Activated CD4-positive, alpha-beta T cell treated with anti-CD3 and anti-CD28 coated beads, Interleukin-2, amount 50 U/mL, for 4 hours (primary cell): ENCODE measurements around the gene PNCK.
A peak's percentile ranks its signal among the peaks of the same experiment; 100 is the strongest.
"Not testable (repeated sequence)": the region's sequence is repeated elsewhere in the genome, so short reads cannot be mapped to it uniquely, and the experiment has no call there.

Experiments
- DNase-seq, 2 experiments: peaks; one replicate each; pipeline ENCODE4 v3.0.0-alpha.2; 2020

The PNCK gene

GRCh38 chrX:153673428-153674218 lies at the start of gene PNCK:
Gene PNCK (minus strand): TSS chrX:153673813. CDS start chrX:153673076, 737 bp downstream.
- DNase-seq = no peak

- no peak for DNase-seq
Observed at GRCh38 chrX:153722704-153723350, 49.2 kb upstream of the PNCK start.

- no peak for DNase-seq
Observed at GRCh38 chrX:153719701-153720100, 46.1 kb upstream of the PNCK start.

GRCh38 chrX:153719238-153719637 lies 45.6 kb upstream of the PNCK start:
- no peak for DNase-seq

- DNase-seq = no peak
Observed at GRCh38 chrX:153717445-153717844, 43.8 kb upstream of the PNCK start.

GRCh38 chrX:153714256-153714655 lies 40.6 kb upstream of the PNCK start:
- no peak for DNase-seq

GRCh38 chrX:153709726-153710674 lies 36.4 kb upstream of the PNCK start:
- DNase-seq = no peak

- peak; percentile 31 to 39 for DNase-seq
Observed at GRCh38 chrX:153708415-153708814, 34.8 kb upstream of the PNCK start.

GRCh38 chrX:153707406-153707805 lies 33.8 kb upstream of the PNCK start:
- no peak for DNase-seq

GRCh38 chrX:153706799-153707198 lies 33.2 kb upstream of the PNCK start:
- no peak for DNase-seq

- DNase-seq = not testable (repeated sequence)
Observed at GRCh38 chrX:153705403-153706060, 31.9 kb upstream of the PNCK start.

- not testable (repeated sequence) for DNase-seq
Observed at GRCh38 chrX:153704631-153705402, 31.2 kb upstream of the PNCK start.

GRCh38 chrX:153704021-153704526 lies 30.5 kb upstream of the PNCK start:
- DNase-seq = no peak

GRCh38 chrX:153703036-153703370 lies 29.4 kb upstream of the PNCK start:
- no peak for DNase-seq

GRCh38 chrX:153702336-153703035 lies 28.9 kb upstream of the PNCK start:
- no peak for DNase-seq

- DNase-seq = no peak
Observed at GRCh38 chrX:153701706-153702105, 28.1 kb upstream of the PNCK start.

- DNase-seq = no peak
Observed at GRCh38 chrX:153700967-153701366, 27.4 kb upstream of the PNCK start.

GRCh38 chrX:153700376-153700945 lies 26.8 kb upstream of the PNCK start:
- DNase-seq = no peak

GRCh38 chrX:153699784-153700371 lies 26.3 kb upstream of the PNCK start:
- DNase-seq = not testable (repeated sequence)

- DNase-seq = not testable (repeated sequence)
Observed at GRCh38 chrX:153699210-153699783, 25.7 kb upstream of the PNCK start.
